IPS-15b (cell line): ENCODE data around the gene LPCAT2.

ENCODE experiments used
- H3K27me3 ChIP-seq: one replicate; pipeline ENCODE4 v1.6.1; 2013; ENCODE audit warnings: low read length; ENCODE audit not compliant: control insufficient read depth, insufficient read depth
- H3K36me3 ChIP-seq: one replicate; pipeline ENCODE4 v1.6.1; 2013; ENCODE audit warnings: low read length; ENCODE audit not compliant: control insufficient read depth, insufficient read depth
- H3K4me1 ChIP-seq: one replicate; pipeline ENCODE4 v1.6.1; 2013; ENCODE audit warnings: mild to moderate bottlenecking, low read length; ENCODE audit not compliant: control insufficient read depth, insufficient read depth
- H3K4me3 ChIP-seq: one replicate; pipeline ENCODE4 v1.5.1; 2013; ENCODE audit warnings: low read depth, low read length
- H3K9ac ChIP-seq: one replicate; pipeline ENCODE4 v1.6.1; 2013; ENCODE audit warnings: low read depth, mild to moderate bottlenecking, low read length
- H3K9me3 ChIP-seq: one replicate; pipeline ENCODE4 v1.6.1; 2013; ENCODE audit warnings: mild to moderate bottlenecking, low read length; ENCODE audit not compliant: control insufficient read depth, insufficient read depth

The LPCAT2 gene

GRCh38 chr16:55488306-55488705, 20.6 kb upstream of the LPCAT2 start:
- H3K9ac ChIP-seq = no peak overlapping the region
- H3K9me3 ChIP-seq = no peaks in the 10 kb centered on the region
- H3K27me3 ChIP-seq = peaks cover 7% of the 10 kb centered on the region
- no peaks in the 10 kb centered on the region for H3K4me1 ChIP-seq
- no peaks in the 10 kb centered on the region for H3K36me3 ChIP-seq
- no peak overlapping the region for H3K4me3 ChIP-seq

GRCh38 chr16:55489119-55489955, 19.5 kb upstream of the LPCAT2 start:
- H3K4me1 ChIP-seq = no peaks in the 10 kb centered on the region
- H3K4me3 ChIP-seq = no peak overlapping the region
- H3K9ac ChIP-seq = no peak overlapping the region
- peaks cover 6% of the 10 kb centered on the region for H3K27me3 ChIP-seq
- no peaks in the 10 kb centered on the region for H3K9me3 ChIP-seq
- H3K36me3 ChIP-seq = no peaks in the 10 kb centered on the region

- H3K4me3 ChIP-seq = no peak overlapping the region
- H3K9ac ChIP-seq = no peak overlapping the region
- H3K36me3 ChIP-seq = no peaks in the 10 kb centered on the region
- H3K27me3 ChIP-seq = peaks cover 3% of the 10 kb centered on the region
- no peaks in the 10 kb centered on the region for H3K4me1 ChIP-seq
- no peaks in the 10 kb centered on the region for H3K9me3 ChIP-seq
These were observed 19.0 kb upstream of the LPCAT2 start for GRCh38 chr16:55489956-55490265.

- H3K4me3 ChIP-seq = no peak overlapping the region
- H3K36me3 ChIP-seq = no peaks in the 10 kb centered on the region
- no peaks in the 10 kb centered on the region for H3K4me1 ChIP-seq
- no peaks in the 10 kb centered on the region for H3K27me3 ChIP-seq
- no peaks in the 10 kb centered on the region for H3K9me3 ChIP-seq
- H3K9ac ChIP-seq = no peak overlapping the region
These were observed 18.6 kb upstream of the LPCAT2 start for GRCh38 chr16:55490301-55490700.

GRCh38 chr16:55491691-55492090, 17.2 kb upstream of the LPCAT2 start:
- Histone ChIP-seq H3K4me3 (no peak overlapping the region), H3K36me3 (no peaks in the 10 kb centered on the region), H3K27me3 (no peaks in the 10 kb centered on the region), H3K4me1 (peaks cover 6% of the 10 kb centered on the region), H3K9me3 (no peaks in the 10 kb centered on the region), H3K9ac (no peak overlapping the region)

DNA sequence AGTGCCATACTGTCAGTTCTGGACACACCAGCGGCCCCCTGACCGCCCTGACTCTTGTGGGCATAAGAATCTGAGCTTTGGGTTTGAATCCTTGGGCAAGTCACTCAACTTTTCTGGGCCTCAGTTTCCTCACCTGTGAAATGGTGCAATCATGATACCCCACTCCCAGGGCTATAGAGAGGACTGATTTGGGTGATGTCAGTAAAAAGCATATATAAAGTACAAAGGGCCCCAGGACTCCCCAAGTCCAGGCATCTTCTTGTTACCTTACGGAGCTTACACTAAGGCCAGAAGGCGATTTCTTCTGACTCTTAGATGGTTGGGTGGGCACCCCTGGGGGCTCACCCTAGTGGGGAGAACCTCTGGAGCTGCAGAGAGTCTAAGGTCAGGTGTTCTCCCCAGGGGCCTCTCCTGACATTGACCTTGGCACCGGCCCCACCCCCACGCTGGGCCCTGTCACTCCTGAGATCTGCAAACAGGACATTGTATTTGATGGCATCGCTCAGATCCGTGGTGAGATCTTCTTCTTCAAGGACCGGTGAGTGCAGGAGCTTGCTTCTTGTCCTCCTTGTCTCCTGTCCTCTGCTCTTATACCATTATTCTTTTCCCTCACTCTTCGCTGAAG, 16.0 kb upstream of the LPCAT2 start:
- no peaks in the 10 kb centered on the region for H3K9me3 ChIP-seq
- peaks cover 6% of the 10 kb centered on the region for H3K4me1 ChIP-seq
- H3K9ac ChIP-seq = no peak overlapping the region
- no peak overlapping the region for H3K4me3 ChIP-seq
- H3K27me3 ChIP-seq = peaks cover 2% of the 10 kb centered on the region
- no peaks in the 10 kb centered on the region for H3K36me3 ChIP-seq

DNA sequence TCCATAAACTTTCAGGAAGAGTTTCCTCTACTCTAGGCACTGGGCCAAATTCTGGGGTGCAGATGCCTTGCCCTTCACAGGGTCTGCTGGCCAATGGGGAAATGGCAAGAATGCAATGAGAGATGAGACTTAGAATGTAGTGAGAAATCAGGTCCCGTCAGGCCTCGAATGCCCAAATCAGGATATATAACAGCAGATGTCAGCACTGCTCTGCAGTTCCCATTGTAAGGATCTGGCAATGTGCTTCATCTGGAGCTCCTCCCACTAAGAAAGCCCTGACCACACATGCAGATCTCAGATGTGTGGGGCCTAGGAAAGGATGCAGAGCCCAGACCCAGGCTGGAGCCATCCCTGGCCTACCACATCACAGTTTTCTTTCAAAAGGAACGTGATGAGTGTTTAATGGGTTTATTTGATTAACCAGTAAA, 13.9 kb upstream of the LPCAT2 start:
- peaks cover 6% of the 10 kb centered on the region for H3K4me1 ChIP-seq
- H3K4me3 ChIP-seq = no peak overlapping the region
- no peaks in the 10 kb centered on the region for H3K36me3 ChIP-seq
- H3K9ac ChIP-seq = no peak overlapping the region
- H3K27me3 ChIP-seq = peaks cover 2% of the 10 kb centered on the region
- no peaks in the 10 kb centered on the region for H3K9me3 ChIP-seq

- H3K9me3 ChIP-seq = no peaks in the 10 kb centered on the region
- H3K4me1 ChIP-seq = peaks cover 6% of the 10 kb centered on the region
- no peaks in the 10 kb centered on the region for H3K36me3 ChIP-seq
- H3K9ac ChIP-seq = no peak overlapping the region
- H3K4me3 ChIP-seq = no peak overlapping the region
- peaks cover 2% of the 10 kb centered on the region for H3K27me3 ChIP-seq
These were observed 13.1 kb upstream of the LPCAT2 start for GRCh38 chr16:55495616-55496289.

GRCh38 chr16:55496509-55497145, 12.2 kb upstream of the LPCAT2 start:
- Histone ChIP-seq H3K9ac (no peak overlapping the region), H3K4me3 (no peak overlapping the region), H3K9me3 (no peaks in the 10 kb centered on the region), H3K27me3 (peaks cover 2% of the 10 kb centered on the region), H3K36me3 (no peaks in the 10 kb centered on the region), H3K4me1 (peaks cover 6% of the 10 kb centered on the region)

- no peak overlapping the region for H3K4me3 ChIP-seq
- H3K27me3 ChIP-seq = peaks cover 2% of the 10 kb centered on the region
- no peaks in the 10 kb centered on the region for H3K36me3 ChIP-seq
- H3K9ac ChIP-seq = no peak overlapping the region
- H3K4me1 ChIP-seq = peaks cover 6% of the 10 kb centered on the region
- no peaks in the 10 kb centered on the region for H3K9me3 ChIP-seq
These were observed 11.3 kb upstream of the LPCAT2 start for GRCh38 chr16:55497558-55497957.

DNA sequence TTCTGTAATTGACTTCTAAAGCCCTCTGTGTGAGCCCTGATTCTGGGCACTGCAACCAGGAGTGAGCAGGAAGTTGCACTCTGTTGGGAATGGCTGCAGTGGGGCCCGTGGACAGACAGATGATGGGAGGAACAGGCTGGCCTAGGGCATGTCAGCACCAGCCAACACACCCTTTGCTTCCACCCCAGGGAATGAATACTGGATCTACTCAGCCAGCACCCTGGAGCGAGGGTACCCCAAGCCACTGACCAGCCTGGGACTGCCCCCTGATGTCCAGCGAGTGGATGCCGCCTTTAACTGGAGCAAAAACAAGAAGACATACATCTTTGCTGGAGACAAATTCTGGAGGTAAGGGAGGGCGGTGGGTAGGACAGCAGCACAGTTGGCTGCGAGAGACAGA, 10.8 kb upstream of the LPCAT2 start:
- Histone ChIP-seq H3K27me3 (peaks cover 2% of the 10 kb centered on the region), H3K9ac (no peak overlapping the region), H3K4me1 (peaks cover 6% of the 10 kb centered on the region), H3K4me3 (no peak overlapping the region), H3K36me3 (no peaks in the 10 kb centered on the region), H3K9me3 (no peaks in the 10 kb centered on the region)
